GM12891 (cell line): Measurements from ENCODE around the gene SYMPK.

Experiments used
- PAX5 ChIP-seq: IDR thresholded peaks from 2 replicates; pipeline ENCODE4 v1.6.1; 2011; ENCODE audit warnings: low read length, moderate library complexity, mild to moderate bottlenecking; ENCODE audit not compliant: insufficient read depth, severe bottlenecking
- POLR2A ChIP-seq: IDR thresholded peaks from 2 replicates; pipeline ENCODE4 v1.6.1; 2011; ENCODE audit warnings: low read depth, low read length, control low read depth
- POLR2AphosphoS5 ChIP-seq: IDR thresholded peaks from 2 replicates; pipeline ENCODE4 v1.6.1; 2011; ENCODE audit warnings: low read depth, low read length, control low read depth
- SPI1 ChIP-seq: IDR thresholded peaks from 2 replicates; pipeline ENCODE4 v1.6.1; 2011; ENCODE audit warnings: low read depth, low read length, control low read depth
- TAF1 ChIP-seq: IDR thresholded peaks from 2 replicates; pipeline ENCODE4 v1.6.1; 2011; ENCODE audit warnings: low read depth, low read length, control low read depth

DNA sequence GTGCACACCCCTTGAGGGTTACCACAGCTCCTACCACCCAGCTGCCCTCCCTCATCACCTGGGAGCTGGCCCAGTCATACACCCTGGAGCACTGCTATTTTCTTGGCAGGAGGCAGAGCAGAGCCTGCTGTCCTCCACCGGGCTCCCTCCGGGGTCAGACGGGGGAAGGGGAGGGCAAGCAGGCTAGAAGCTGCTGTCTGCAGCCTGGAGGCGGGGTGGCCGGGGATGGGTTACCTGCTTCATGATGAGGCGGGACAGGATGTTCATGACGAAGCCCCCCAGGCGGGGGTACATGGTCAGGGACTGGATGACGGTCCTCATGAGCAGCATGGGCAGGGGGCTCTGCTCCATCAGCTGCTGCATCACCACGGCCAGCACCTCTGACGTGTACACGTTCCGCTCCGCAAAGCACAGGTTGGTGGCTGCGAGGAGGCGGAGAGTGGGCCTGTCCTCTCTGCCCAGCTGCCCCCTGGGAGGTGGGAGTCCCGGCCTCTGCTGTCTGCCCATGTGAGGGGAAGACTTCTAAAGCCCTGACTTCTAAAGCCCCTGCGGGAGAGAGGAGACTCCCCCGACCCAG, 45.1 kb downstream of the SYMPK start:
- TF ChIP-seq POLR2A = no peak
- TF ChIP-seq TAF1 = no peak
- no peak for TF ChIP-seq POLR2AphosphoS5
- no peak for TF ChIP-seq SPI1
- no peak for TF ChIP-seq PAX5
